Fibroblast of villous mesenchyme (primary cell): ENCODE results near the gene FUT7. TPM values are rescaled to one million over a fixed set of nuclear protein-coding genes. Genes with fewer than 3 reads are reported as not detected.

Experiments
- DNase-seq: peaks from one replicate; pipeline ENCODE4 v3.0.0-alpha.2; 2010; ENCODE audit warnings: low read depth
- H3K4me3 ChIP-seq: 2 replicates; pipeline ENCODE4 v1.5.1; 2011; ENCODE audit warnings: low read depth, mild to moderate bottlenecking, low read length
- CTCF ChIP-seq: IDR thresholded peaks from 2 replicates; pipeline ENCODE4 v1.5.1; 2012; ENCODE audit warnings: low read depth, mild to moderate bottlenecking, low read length; ENCODE audit not compliant: insufficient read depth
- total RNA-seq: library from RNA; depleted of rRNA; stranded (reverse); fragments of >200 nt; gene quantifications from 2 replicates; pipeline ENCODE4 v1.2.3, GENCODE V29; 2012

Gene FUT7
- total RNA-seq, 1 donor: not detected

DNA sequence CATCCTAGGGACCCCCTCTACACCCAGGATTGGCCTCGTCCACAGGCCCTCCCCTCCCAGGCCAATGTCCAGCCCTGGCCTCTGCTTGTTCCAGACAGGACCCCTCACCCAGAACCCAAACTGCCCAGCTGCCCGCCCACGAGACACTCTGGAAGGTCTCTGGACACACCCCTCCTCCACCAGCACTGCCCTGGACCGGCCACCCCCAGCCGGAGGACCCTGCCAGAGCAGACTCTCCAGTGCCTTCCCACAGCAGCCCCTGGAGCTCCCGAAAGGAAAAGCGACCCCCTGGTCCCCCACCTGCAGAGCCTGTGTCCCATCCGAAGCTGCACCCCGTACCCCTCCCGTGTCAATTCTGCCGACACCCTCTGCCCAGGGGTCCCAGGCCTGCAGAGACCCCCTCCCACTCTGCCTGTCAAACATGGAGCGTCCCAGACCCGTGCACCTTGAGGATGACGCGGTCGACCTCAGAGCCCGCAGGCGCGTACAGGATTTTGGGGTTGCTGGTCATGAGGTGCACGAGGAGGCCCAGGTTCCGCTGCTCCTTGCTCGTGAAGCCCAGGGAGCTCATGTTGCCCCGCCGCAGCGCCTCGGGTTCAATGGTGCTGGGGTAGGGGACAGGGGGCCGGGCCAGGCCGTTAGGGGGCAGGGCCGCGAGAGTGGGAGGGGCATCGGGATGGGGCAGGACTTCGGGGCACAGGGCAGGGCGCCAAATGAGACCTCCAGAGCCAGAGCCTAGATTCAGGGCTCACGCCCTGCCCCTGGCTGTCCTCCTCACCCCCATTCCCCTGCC lies 11.8 kb downstream of the FUT7 start:
- DNase-seq: no peak
- no peak overlapping the region for H3K4me3 ChIP-seq
- no peak for TF ChIP-seq CTCF

- no peak overlapping the region for H3K4me3 ChIP-seq
- DNase-seq: no peak
- TF ChIP-seq CTCF: no peak
These were observed 12.9 kb downstream of the FUT7 start for GRCh38 chr9:137018761-137019559.

- TF ChIP-seq CTCF: no peak
- no peak for DNase-seq
- no peak overlapping the region for H3K4me3 ChIP-seq
These were observed 13.9 kb downstream of the FUT7 start for GRCh38 chr9:137017791-137018497.

DNA sequence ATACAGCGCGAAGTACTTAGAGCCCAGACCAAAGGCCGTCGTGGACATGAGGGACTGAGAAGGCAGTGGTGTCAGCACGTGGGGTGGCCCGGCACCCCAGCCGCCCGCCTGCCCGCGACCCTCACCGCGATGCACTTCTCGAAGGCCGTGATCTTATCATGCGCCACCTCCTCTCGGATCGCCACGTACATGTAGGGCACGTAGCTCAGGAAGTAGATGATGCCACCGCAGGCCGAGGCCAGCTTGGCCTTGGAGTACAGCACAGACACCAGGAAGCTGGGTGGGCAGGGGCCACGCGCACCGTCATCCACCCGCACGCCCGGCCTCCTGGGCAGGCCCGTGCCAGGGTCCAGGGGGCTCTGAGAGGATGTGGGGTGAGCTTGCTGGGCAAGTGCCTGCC lies 14.8 kb downstream of the FUT7 start:
- no peak for TF ChIP-seq CTCF
- H3K4me3 ChIP-seq: no peak overlapping the region
- DNase-seq: no peak

- DNase-seq: no peak
- no peak for TF ChIP-seq CTCF
- H3K4me3 ChIP-seq: no peak overlapping the region
These were observed 15.5 kb downstream of the FUT7 start for GRCh38 chr9:137016436-137016835.

- no peak overlapping the region for H3K4me3 ChIP-seq
- no peak for TF ChIP-seq CTCF
These were observed 15.9 kb downstream of the FUT7 start for GRCh38 chr9:137015976-137016375.

More at GRCh38 chr9:137015976-137016375, 15.9 kb downstream of the FUT7 start:
- DNase-seq: no peak
